ENCODE results near the gene TUBA3E. TPM values are rescaled to one million over a fixed set of nuclear protein-coding genes. Genes with fewer than 3 reads are reported as not detected.
"Not testable (repeated sequence)": the region's sequence is repeated elsewhere in the genome, so short reads cannot be mapped to it uniquely, and the experiment has no call there.

TUBA3E gene
- total and polyA plus RNA-seq, 2 experiments from 2014 or later = not detected

DNA sequence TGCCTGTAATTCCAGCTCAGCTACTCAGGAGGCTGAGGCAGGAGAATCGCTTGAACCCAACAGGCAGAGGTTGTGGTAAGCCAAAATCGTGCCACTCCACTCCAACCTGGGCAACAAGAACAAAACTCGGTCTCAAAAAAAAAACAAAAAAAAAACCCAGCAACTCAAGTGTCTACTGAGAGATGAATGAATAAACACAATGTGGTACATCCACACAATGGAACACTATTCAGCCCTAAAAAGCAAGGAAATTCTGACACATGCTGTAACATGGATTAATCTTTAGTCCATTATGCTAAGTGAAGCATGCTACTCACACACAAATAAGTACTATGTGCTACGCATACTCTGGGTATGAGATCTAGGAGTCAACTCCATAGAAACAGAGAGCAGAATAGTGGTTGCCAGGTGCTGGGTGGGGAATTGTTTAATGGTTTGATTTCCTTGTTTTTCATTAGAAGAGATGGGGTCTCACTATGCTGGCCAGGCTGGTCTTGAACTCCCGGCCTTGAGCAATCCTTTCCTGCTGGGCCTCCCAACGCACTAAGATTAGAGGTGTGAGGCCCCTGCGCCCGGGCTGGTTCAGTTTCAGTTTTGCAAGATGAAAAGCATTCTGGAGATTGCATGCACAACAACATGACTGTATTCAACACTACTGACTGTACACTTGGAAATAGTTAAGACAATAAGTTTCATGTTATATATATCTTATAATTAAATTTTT lies 32.8 kb downstream of the TUBA3E start:
- 95 to 98% methylated on average over 8 of the region's 8 CpGs for WGBS, 2 experiments (ENCODE audit: low coverage in 1 of 2, low lambda C conversion rate in 2 of 2, missing lambda C conversion rate in 2 of 2)
- H3K36me3 ChIP-seq (ENCODE audit: low read depth) = peaks cover 14% of the 10 kb centered on the region; the same call in 1 of the 2 replicates
- H3K27ac ChIP-seq = no peak overlapping the region
- no peak overlapping the region for H3K4me2 ChIP-seq (ENCODE audit: unreplicated experiment)
- no peaks in the 10 kb centered on the region for H3K9me2 ChIP-seq (ENCODE audit: insufficient read depth)
- H3K4me1 ChIP-seq (ENCODE audit: insufficient read depth) = no peaks in the 10 kb centered on the region
- no peak overlapping the region for H2AFZ ChIP-seq
- H3K27me3 ChIP-seq (replicated peaks; ENCODE audit: insufficient read depth) = no peaks in the 10 kb centered on the region
- in situ Hi-C loops (cut with MboI) = no loop called here
- H3K4me3 ChIP-seq = no peak overlapping the region
- no peaks in the 10 kb centered on the region for H3K9me3 ChIP-seq (ENCODE audit: low read depth)
- no peak for DNase-seq
- H3K9ac ChIP-seq = no peak overlapping the region
- H3K79me2 ChIP-seq (ENCODE audit: insufficient read depth) = no peaks in the 10 kb centered on the region
- no peaks in the 10 kb centered on the region for H3F3A ChIP-seq (ENCODE audit: insufficient read depth)
- H4K20me1 ChIP-seq (ENCODE audit: insufficient read depth) = no peaks in the 10 kb centered on the region
- TF ChIP-seq EZH2phosphoT487 (IDR thresholded peaks at IDR 0.05; ENCODE audit: insufficient read depth, low read depth) = no peak
- TF ChIP-seq EZH2 (IDR thresholded peaks at IDR 0.05; ENCODE audit: insufficient read depth, poor library complexity, severe bottlenecking) = no peak

GRCh38 chr2:130162968-130163367 lies 35.3 kb downstream of the TUBA3E start:
- no peak for DNase-seq
- 93 to 96% methylated on average over 9 of the region's 9 CpGs for WGBS, 2 experiments (ENCODE audit: low coverage in 1 of 2, low lambda C conversion rate in 2 of 2, missing lambda C conversion rate in 2 of 2)
- H3K36me3 ChIP-seq (ENCODE audit: low read depth) = peaks cover 9% of the 10 kb centered on the region; the same call in 1 of the 2 replicates
- no peak overlapping the region for H2AFZ ChIP-seq
- TF ChIP-seq EZH2phosphoT487 (IDR thresholded peaks at IDR 0.05; ENCODE audit: insufficient read depth, low read depth) = no peak
- no peak for TF ChIP-seq EZH2 (IDR thresholded peaks at IDR 0.05; ENCODE audit: insufficient read depth, poor library complexity, severe bottlenecking)
- no peaks in the 10 kb centered on the region for H3K79me2 ChIP-seq (ENCODE audit: insufficient read depth)
- H4K20me1 ChIP-seq (ENCODE audit: insufficient read depth) = no peaks in the 10 kb centered on the region
- no peak overlapping the region for H3K4me2 ChIP-seq (ENCODE audit: unreplicated experiment)
- H3K9ac ChIP-seq = no peak overlapping the region
- no peak overlapping the region for H3K4me3 ChIP-seq
- H3K4me1 ChIP-seq (ENCODE audit: insufficient read depth) = no peaks in the 10 kb centered on the region
- no peaks in the 10 kb centered on the region for H3F3A ChIP-seq (ENCODE audit: insufficient read depth)
- no peaks in the 10 kb centered on the region for H3K27me3 ChIP-seq (replicated peaks; ENCODE audit: insufficient read depth)
- H3K27ac ChIP-seq = no peak overlapping the region
- H3K9me3 ChIP-seq (ENCODE audit: low read depth) = no peaks in the 10 kb centered on the region
- in situ Hi-C loops (cut with MboI) = no loop called here
- H3K9me2 ChIP-seq (ENCODE audit: insufficient read depth) = no peaks in the 10 kb centered on the region

DNA sequence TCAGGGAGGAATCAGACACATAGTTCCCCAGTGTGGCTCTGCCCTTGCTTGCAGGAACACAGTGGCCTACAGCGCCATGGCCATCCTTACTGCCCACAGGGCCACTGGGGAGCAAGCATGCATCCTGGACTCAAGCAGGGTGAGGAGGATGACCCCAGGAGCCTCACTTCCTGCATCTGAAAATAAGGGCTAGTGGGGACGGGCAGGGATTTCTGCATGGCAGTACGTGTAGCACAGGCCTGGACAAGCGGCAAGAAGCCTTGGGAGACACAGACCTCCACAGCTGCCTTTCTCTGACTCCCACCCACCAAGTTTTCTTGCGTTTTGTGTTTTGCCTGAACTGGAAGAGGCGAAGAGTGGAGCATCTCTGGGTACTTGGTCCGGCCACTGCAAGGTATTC lies 35.8 kb downstream of the TUBA3E start:
- H3K79me2 ChIP-seq (ENCODE audit: insufficient read depth); H3K4me1 ChIP-seq (ENCODE audit: insufficient read depth); H3K4me2 ChIP-seq (ENCODE audit: unreplicated experiment); H3K9me2 ChIP-seq (ENCODE audit: insufficient read depth); H3K9ac ChIP-seq; in situ Hi-C loops (cut with MboI); H4K20me1 ChIP-seq (ENCODE audit: insufficient read depth); DNase-seq; H3K36me3 ChIP-seq (ENCODE audit: low read depth); H3K4me3 ChIP-seq; H3F3A ChIP-seq (ENCODE audit: insufficient read depth); H3K27me3 ChIP-seq (replicated peaks; ENCODE audit: insufficient read depth); H2AFZ ChIP-seq; H3K27ac ChIP-seq; H3K9me3 ChIP-seq (ENCODE audit: low read depth): not testable (repeated sequence)
- 94 to 96% methylated on average over 6 to 7 of the region's 7 CpGs for WGBS, 2 experiments (ENCODE audit: low coverage in 1 of 2, low lambda C conversion rate in 2 of 2, missing lambda C conversion rate in 2 of 2)

DNA sequence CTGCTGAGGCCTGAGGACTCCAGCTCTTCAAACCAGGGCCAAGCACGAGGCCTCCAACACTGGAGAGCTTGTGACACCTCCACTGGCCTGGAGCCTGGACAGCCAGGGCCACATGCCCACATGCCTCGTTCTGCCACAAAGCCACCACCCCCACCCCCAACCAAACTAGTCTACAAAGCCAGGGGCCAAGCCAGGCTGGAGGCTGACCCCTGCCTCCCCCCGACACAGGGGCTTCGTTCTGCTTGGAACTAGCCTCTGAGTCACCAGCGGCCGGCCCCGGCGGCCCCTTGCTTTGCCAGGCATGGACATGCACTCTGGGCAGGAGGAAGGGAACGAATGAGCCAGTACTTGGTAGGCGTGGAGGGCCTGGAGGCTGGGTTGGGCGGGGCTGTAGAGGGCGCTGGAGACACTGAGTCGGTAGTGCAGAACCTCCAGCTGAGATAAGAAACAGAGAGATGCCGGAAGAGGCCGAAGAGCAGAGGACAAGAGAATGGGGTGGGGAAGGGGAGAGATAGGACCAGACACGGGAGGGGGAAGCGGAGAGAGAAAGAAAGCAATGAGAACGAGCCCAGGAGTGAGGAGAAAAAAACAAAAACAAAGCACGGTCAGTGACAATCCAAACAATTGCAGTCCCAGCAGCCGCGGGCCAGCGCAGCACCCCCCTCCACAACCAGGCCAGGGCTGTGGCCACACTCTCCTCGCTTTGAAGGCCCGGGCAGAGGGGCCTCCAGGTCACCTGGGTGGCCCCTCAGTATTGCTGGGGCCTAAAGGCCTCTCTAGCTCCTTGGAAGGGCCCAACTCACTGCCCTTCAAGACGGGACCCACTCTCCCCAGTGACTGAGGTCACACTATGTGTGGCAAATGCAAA lies 37.2 kb downstream of the TUBA3E start:
- H3K27me3 ChIP-seq (replicated peaks; ENCODE audit: insufficient read depth); H3K9me2 ChIP-seq (ENCODE audit: insufficient read depth); H3K27ac ChIP-seq; H3K9me3 ChIP-seq (ENCODE audit: low read depth); H3K4me3 ChIP-seq; H3K9ac ChIP-seq; H3K79me2 ChIP-seq (ENCODE audit: insufficient read depth); H3K36me3 ChIP-seq (ENCODE audit: low read depth); in situ Hi-C loops (cut with MboI); H3F3A ChIP-seq (ENCODE audit: insufficient read depth); H2AFZ ChIP-seq; DNase-seq; H3K4me2 ChIP-seq (ENCODE audit: unreplicated experiment); H4K20me1 ChIP-seq (ENCODE audit: insufficient read depth); H3K4me1 ChIP-seq (ENCODE audit: insufficient read depth): not testable (repeated sequence)
- WGBS, 2 experiments (ENCODE audit: low coverage in 1 of 2, low lambda C conversion rate in 2 of 2, missing lambda C conversion rate in 2 of 2) = 83 to 87% methylated on average over 21 to 25 of the region's 25 CpGs

All from GM23248 (cell line).